ENCODE results near the gene LAMC1.

LAMC1 gene

DNA sequence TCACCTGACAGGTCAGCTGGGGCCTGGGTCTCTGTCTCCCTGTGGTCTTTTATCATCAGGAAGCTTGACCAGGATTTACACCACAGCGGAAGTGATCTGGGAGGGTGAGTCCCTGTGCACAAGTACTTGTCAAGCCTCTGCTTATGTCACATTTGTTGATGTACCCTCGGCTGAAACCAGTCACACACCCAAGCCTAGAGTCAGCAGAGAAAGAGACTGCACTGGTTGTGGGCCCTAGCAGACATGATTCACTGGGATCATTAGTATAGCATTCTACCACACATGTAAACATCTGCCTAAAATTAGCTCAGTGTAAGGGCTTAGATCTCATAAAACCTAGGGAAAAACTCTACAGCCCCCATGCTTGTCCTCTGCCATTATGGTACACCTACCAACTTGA is 83.5 kb downstream of the LAMC1 start:
- no peak for TF ChIP-seq CTCF (conservative IDR thresholded peaks at IDR 0.05; ENCODE audit: low read depth, low read length)
- Histone ChIP-seq H4K20me1 (ENCODE audit: insufficient read depth) (no peaks in the 10 kb centered on the region), H3K36me3 (ENCODE audit: insufficient read depth) (no peaks in the 10 kb centered on the region), H3K27ac (no peak overlapping the region), H3K9ac (no peak overlapping the region), H3K27me3 (ENCODE audit: insufficient read depth, low read depth) (no peaks in the 10 kb centered on the region), H3K4me3 (IDR thresholded peaks at IDR 0.05; ENCODE audit: insufficient read depth, low read depth, low read length) (no peak overlapping the region), H3K4me1 (ENCODE audit: low read depth, poor library complexity, severe bottlenecking) (peaks cover 45% of the 10 kb centered on the region), H3K4me2 (no peak overlapping the region), H3K79me2 (ENCODE audit: insufficient read depth, low read depth) (no peaks in the 10 kb centered on the region), H2AFZ (ENCODE audit: low read depth) (no peak overlapping the region)

DNA sequence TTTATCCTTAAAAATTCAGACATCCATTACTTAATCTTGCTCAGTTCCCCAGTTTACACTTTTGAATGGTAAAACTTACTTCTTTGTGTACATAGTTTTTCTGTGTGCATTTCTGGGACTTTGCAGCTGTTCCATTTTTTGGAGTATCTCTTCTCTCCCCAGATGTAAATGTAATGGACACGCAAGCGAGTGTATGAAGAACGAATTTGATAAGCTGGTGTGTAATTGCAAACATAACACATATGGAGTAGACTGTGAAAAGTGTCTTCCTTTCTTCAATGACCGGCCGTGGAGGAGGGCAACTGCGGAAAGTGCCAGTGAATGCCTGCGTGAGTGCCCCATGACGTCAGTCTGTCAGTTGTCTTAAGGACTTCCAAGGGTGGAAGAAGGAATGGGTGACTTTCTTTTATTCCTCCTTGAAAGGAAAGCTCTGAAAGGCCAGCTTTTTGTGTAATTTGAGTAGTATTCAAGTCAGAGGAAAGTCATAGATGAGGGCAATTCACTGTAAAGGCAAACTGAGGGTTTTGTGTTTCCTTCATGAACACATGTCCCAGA is 87.2 kb downstream of the LAMC1 start:
- Histone ChIP-seq H2AFZ (ENCODE audit: low read depth) (no peak overlapping the region), H3K4me2 (no peak overlapping the region), H3K36me3 (ENCODE audit: insufficient read depth) (no peaks in the 10 kb centered on the region), H4K20me1 (ENCODE audit: insufficient read depth) (no peaks in the 10 kb centered on the region), H3K9ac (no peak overlapping the region), H3K4me3 (IDR thresholded peaks at IDR 0.05; ENCODE audit: insufficient read depth, low read depth, low read length) (no peak overlapping the region), H3K4me1 (ENCODE audit: low read depth, poor library complexity, severe bottlenecking) (peaks cover 11% of the 10 kb centered on the region), H3K27me3 (ENCODE audit: insufficient read depth, low read depth) (no peaks in the 10 kb centered on the region), H3K79me2 (ENCODE audit: insufficient read depth, low read depth) (no peaks in the 10 kb centered on the region), H3K27ac (no peak overlapping the region)
- no peak for TF ChIP-seq CTCF (conservative IDR thresholded peaks at IDR 0.05; ENCODE audit: low read depth, low read length)

- Histone ChIP-seq H3K4me2 (no peak overlapping the region), H3K4me3 (IDR thresholded peaks at IDR 0.05; ENCODE audit: insufficient read depth, low read depth, low read length) (no peak overlapping the region), H3K79me2 (ENCODE audit: insufficient read depth, low read depth) (no peaks in the 10 kb centered on the region), H3K4me1 (ENCODE audit: low read depth, poor library complexity, severe bottlenecking) (no peaks in the 10 kb centered on the region), H2AFZ (ENCODE audit: low read depth) (no peak overlapping the region), H3K36me3 (ENCODE audit: insufficient read depth) (no peaks in the 10 kb centered on the region), H4K20me1 (ENCODE audit: insufficient read depth) (no peaks in the 10 kb centered on the region), H3K9ac (no peak overlapping the region), H3K27ac (no peak overlapping the region), H3K27me3 (ENCODE audit: insufficient read depth, low read depth) (no peaks in the 10 kb centered on the region)
- TF ChIP-seq CTCF (conservative IDR thresholded peaks at IDR 0.05; ENCODE audit: low read depth, low read length) = no peak
These were observed 91.2 kb downstream of the LAMC1 start for GRCh38 chr1:183114441-183114840.

- no peaks in the 10 kb centered on the region for H3K4me1 ChIP-seq (ENCODE audit: low read depth, poor library complexity, severe bottlenecking)
These were observed 93.2 kb downstream of the LAMC1 start for GRCh38 chr1:183116416-183116815.

More at GRCh38 chr1:183116416-183116815, 93.2 kb downstream of the LAMC1 start:
- Histone ChIP-seq H4K20me1 (ENCODE audit: insufficient read depth) (no peaks in the 10 kb centered on the region), H3K36me3 (ENCODE audit: insufficient read depth) (no peaks in the 10 kb centered on the region), H3K4me3 (IDR thresholded peaks at IDR 0.05; ENCODE audit: insufficient read depth, low read depth, low read length) (no peak overlapping the region), H3K79me2 (ENCODE audit: insufficient read depth, low read depth) (no peaks in the 10 kb centered on the region), H3K9ac (no peak overlapping the region), H3K4me2 (no peak overlapping the region), H3K27me3 (ENCODE audit: insufficient read depth, low read depth) (no peaks in the 10 kb centered on the region), H3K27ac (no peak overlapping the region), H2AFZ (ENCODE audit: low read depth) (no peak overlapping the region)
- no peak for TF ChIP-seq CTCF (conservative IDR thresholded peaks at IDR 0.05; ENCODE audit: low read depth, low read length)
